ENCODE data around the gene IFNL4.
"Not testable (repeated sequence)": the region's sequence is repeated elsewhere in the genome, so short reads cannot be mapped to it uniquely, and the experiment has no call there.

The IFNL4 gene

DNA sequence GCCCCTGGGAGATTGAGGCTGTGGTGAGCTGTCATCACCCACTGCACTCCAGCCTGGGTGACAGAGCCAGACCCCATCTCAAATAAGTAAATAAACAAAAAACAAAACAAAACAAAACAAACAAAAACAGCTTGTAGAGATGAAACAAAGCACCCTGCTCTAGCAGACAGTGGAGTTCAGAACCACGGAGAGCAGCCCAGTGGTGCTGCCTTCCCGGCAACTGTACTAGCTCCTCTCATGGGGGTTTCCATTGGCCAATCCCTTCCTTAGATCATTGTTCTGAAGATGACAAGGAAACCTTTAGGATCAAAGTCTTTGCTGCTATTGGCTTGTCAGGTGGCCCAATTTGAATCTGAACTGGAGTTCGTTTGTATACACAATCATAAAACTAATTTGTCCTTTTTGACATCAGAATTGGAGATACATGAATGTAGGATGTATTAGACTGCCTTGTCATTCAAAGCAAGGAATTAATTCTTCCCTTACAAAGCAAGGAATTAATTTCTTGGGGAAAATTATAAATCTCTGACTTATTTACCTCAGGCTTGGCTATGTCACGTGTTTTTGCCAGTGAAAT, 24.9 kb downstream of the IFNL4 start:
- DNase-seq (ENCODE audit: low spot score), result peak; percentile 50

DNA sequence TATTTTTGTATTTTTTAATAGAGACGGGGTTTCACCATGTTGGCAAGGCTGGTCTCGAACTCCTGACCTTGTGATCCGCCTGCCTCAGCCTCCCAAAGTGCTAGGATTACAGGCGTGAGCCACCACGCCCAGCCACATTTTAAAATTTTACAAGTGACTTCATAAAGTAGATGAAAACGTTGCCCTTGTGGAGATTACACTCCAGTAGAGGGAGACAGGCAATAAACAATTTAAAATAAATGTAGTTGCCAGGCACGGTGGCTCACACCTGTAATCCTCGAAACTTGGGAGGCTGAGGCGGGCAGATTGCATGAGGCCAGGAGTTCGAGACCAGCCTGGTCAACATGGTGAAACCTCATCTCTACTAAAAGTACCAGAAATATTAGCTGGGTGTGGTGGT, 29.5 kb downstream of the IFNL4 start:
- not testable (repeated sequence) for DNase-seq (ENCODE audit: low spot score)

DNA sequence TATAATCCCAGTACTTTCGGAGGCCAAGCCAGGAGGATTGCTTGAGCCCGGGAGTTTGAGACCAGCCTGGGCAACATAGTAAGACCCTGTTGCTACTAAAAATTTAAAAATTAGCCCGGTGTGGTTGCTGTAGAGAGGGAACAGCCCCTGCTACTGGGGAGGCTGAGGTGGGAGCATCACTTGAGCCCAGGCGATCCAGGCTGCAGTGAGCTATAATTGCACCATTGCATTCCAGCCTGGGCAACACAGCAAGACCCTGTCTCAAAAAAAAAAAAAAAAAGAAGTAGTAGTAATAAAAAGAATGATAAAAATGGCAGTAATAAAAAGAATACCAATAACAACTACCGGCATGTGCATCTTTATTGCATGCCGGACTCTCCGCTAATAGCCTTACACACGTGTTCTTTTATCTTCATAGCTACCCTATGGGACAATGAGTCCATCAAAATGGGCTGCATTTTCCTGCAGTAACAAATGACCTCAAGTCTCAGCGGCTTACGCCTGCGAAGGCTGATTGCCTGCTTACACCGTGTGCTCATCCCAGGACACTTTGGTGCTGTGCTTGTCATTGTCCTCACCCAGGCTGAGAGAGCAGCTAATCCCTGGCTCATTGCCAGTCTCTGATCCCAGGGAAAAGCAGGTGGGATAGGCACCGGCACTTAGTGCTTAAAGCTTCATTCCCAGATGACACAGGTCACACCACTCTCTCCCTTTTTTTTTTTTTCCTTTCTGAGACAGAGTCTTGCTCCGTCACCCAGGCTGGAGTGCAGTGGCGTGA, 30.2 kb downstream of the IFNL4 start:
- DNase-seq (ENCODE audit: low spot score), result no peak

DNA sequence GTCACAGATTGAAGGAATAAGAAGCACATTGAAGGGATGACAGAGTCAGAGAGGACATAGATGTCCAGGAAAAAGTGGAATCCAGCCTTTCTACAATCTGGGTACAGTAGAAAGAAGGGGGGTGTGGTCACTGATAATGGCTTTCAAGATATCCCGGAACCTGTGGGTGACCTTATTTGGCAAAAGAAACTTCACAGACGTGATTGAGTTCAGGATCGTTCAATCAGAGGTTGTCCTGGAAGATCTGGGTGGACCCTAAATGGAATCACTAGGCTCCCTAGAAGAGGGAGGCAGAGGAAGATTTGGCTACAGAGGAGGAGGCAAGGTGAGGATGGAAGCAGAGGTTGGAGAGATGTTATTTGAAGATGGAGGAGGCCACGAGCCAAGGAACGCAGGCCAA, 31.6 kb downstream of the IFNL4 start:
- no peak for DNase-seq (ENCODE audit: low spot score)

DNA sequence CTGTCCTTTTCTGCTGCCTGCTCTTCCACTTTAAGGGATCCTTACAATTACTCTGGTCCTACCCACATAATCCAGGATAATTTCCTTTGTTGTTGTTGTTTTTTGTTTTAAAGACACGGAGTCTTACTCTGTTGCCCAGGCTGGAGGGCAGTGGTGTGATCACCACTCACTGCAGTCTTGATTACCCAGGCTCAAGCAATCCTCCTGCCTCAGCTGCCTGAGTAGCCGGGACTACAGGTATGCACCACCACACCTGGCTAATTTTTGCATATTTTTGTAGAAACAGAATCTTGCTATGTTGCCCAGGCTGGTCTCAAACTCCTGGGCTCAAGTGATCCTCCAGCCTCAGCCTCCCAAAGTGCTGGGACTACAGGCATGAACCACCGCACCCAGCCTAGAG, 33.3 kb downstream of the IFNL4 start:
- DNase-seq (ENCODE audit: low spot score), result not testable (repeated sequence)

DNA sequence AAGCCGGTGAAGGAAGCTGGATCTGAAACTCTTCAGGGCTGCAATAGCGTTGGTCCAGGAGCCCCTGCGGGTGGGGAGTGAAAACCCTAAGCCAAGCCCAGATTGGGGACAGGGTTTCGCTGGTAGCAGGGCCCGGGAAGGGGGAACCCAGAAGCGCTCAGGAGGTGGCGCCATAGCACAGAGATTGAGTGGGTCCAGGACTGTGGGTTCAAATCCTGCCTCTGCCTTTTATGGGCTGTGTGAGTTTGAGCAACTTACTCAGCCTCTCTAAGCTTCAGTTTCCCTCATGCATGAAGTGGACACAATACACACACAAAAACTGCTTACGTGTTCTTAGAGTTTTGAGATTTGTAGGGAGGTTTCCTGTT, 36.3 kb downstream of the IFNL4 start:
- no peak for DNase-seq (ENCODE audit: low spot score)

DNA sequence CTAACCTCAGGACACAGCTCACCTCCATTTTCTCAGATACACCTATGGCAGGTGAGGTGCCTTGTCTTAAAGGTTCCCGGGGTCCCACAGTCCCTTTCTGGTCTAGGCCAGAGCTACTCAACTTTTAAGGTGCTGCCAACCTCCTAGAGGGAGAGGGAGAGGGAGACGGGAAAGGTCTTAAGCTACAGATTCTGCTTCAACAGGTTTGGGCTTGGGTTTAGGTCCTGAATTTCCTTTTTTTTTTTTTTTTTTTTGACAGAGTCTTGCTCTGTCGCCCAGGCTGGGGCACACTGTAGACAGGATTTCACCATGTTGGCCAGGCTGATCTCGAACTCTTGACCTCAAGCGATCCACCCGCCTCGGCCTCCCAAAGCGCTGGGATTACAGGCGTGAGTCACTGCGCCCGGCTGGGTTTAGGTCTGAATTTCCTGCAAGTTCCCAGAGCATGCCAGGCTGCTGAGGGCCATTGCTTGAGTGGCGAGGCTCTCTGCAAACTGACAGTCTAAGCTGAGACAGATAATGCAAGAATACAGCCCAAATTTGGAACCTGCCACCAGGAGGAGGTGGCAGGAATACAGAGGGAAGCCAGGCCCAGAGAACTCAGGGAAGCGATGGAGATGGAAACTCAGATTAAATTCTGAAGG, 36.8 kb downstream of the IFNL4 start:
- no peak for DNase-seq (ENCODE audit: low spot score)

DNA sequence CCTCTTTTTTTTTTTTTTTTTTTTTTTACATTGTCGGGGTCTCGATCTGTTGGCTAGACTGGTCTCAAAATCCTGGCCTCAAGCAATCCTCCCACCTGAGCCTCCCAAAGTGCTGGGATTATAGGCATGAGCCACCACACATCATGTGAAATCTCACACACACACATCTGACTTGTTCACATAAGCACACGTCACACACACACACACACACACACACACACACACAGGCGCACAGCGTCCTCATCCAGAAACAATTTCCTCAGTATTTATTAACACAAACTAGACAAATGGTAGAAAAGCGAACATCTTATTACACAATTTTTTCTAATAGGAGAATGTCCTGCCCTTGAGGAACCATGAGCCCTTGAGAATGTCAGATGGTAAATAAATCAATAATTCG, 39.5 kb downstream of the IFNL4 start:
- DNase-seq (ENCODE audit: low spot score), result no peak

DNA sequence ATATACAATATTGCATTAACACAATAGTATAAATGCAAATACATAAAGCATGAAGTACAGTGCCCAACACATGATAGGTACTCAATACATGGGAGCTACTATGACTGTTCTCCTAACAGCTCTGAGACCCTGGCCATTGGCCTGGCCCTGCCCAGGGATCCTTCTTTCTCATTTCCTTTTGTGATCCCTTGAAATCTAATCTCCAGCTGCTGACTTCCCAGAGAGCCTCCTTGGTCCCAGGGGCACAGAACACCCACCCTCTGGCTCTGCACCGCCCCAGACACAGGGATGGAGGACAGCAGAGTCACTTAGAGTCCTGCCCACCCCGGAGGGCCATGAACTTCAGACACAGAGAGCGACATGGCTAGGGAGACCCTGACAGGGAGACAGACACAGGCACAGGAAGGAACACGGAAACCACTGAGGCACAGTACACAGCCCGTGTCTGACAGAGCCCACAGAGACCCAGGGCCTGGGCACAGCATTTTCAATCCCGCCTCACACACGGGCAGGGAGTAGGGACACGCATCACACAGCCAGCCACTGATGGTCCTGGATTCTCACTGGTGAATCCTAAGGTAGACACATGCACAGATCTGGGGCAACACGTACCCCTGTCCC, 40.4 kb downstream of the IFNL4 start:
- no peak for DNase-seq (ENCODE audit: low spot score)

DNA sequence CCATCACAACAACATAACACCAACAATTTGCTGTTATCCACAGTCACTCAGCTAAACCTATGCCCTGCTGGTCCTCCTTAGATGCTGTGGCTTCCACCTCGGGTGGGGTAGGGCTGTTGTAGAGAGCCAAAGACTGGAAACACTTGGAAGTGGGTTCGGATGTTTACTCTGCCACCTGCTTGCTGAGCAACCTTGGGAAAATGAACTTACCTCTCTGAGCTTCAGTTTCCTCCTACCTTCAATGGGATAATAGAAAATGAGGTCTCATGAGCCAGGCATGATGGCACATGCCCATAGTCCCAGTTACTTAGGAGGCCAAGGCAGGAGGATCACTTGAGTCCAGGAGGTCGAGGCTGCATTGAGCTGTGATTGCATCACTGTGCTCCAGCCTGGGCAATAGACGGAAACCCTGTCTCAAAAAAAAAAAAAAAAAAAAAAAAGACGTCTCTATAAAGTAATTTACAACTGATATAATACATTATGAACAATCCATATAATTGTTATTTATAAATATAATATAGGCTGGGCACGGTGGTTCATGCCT, 41.3 kb downstream of the IFNL4 start:
- DNase-seq (ENCODE audit: low spot score), result no peak

DNA sequence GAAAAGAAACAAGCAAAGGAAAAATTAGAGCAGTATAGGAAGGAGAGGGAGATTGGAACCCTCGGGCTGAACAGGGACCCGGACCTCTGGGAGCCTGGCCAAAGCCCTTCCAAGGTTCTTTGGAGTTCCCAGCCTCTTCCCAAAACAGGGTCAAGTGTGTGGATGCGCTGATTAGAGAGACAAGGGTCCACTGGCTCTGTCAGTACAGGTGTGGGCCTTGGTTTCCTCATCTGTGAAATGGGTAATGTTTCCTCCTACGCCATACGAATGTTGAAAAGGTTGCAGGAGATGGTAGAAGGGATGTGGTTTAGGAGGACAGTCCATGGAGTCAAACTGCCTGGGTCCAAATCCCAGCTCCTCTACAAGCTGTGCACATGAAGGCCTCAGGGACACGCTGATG, 42.5 kb downstream of the IFNL4 start:
- DNase-seq (ENCODE audit: low spot score), result no peak

DNA sequence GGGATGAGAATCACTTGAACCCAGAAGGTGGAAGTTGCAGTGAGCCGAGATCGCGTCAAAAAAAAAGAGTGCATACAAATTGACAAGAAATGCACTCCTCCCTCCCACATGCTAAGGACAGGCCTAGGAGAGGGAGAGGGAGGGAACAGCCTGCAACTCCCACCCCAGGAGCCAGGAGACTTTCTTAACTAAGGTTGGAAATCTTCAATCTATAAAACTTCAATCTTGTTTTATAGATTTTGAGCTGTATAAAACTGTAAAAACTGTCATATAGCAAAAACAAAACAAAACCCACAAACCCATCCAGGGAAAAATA, 43.2 kb downstream of the IFNL4 start:
- DNase-seq (ENCODE audit: low spot score), result no peak

DNA sequence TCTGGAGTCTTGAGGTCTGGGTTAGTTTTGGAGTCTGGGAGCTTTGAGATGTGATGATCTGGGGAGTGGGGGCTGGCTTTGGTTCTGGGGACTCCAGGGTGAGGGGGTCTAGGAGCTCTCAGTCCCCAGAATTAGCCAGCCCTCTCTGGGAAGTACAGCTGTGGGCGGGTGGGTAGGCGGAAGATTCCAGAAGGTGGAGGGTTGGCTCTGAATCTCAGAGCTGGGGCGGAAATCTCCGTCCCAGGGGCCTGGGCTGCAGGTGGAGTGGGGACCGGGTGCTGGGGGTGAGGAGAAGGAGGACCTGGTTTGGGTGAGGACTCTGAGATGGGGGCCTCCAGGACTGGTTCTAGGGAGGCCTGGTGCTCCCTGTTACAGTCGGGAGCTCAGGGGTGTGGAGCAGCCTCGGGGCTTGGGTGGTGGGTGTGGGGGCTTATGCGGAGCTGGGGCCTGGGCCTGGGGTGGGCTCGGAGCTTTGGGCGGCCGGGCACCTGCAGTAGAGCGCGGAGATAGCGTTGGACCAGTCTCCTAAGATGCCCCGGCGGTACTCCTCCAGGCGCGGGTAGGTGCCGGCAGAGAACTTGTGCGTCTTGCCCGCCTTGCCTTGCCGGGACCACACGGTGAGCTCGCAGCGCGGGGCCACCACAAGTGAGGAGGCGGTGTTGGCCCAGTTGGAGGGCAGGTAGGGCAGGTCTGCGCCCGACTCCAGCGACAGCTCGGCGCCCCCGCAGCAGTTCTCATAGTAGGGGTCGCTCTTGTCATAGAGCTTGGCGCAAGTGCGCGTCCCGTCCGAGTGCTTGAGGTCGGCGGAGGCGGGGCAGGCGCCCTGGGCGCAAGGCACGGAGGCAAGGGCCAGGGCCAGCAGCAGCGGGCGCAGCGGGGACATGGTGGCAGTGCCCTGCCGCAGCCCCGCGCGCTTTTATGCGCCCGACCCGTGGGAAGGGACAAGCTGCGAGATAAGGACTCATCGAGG, 45.0 kb downstream of the IFNL4 start, which contains the start of gene SYCN:
TSS of gene SYCN (minus strand) at position 892 of the 970 bp plus-strand sequence. CDS start at position 883, 9 bp downstream.
- no peak for DNase-seq (ENCODE audit: low spot score)

DNA sequence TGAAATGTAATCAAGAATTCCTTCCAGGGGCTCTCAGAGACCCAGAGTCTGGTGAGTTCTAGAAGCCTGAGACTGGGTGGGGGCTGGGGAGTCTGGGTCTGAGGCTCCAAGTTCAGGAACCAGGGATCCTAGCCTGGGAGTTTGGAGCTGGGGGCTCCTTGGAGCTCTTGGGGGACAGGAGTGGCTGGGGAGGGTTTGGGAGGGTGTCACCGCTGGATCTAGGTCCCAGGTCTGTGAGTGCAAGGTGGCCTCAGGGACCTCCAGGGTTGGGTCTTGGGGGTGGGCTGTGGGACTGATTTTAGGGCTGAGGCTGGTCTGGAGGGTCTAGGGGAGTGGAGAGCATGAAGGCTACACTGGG, 45.7 kb downstream of the IFNL4 start:
- DNase-seq (ENCODE audit: low spot score), result no peak

DNA sequence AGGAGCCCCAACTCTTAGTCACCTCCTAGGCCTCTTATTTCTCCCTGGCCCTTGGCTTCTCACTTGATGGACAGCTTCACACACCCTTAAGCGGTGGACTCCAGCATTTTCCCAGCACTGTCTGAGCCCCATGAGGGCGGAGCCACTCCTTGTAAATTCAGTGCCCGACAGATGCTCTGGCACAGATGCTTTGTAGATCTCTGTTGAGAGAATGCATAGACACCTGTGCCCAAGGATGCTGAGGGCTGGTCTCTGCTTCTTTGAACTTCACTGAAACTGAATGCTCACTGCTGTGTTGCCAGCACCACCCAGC, 47.9 kb downstream of the IFNL4 start:
- DNase-seq (ENCODE audit: low spot score), result no peak

DNA sequence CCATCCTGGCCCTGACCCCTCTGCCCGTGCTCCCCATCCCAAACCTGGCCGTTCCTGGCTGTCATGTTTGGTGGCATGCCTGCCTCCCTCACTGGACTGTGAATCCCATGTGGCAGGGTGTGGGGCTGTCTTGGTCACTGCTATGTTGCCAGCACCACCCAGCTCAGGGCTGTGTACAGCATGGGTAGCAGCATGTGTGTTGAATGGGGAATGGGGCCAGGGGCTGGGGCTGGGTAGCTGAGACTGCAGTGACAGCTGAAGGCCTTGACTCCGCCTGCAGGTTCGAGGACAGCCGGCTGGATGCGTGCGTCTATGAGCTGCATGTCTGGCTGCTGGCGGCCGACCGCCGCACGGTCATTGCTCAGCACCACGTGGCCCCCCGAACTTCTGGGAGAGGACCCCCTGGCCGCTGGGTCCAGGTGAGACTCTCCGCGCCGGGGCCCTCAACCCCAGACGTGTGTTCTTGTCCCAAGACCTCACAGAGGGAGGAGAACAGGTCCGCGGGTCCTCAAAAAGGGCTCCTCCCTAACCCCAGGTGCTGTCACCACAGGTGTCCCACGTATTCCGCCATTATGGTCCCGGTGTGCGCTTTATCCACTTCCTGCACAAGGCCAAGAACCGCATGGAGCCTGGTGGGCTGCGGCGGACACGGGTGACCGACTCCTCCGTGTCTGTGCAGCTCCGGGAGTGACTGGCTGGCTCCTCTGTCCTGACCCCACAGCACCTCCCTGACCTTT, 48.4 kb downstream of the IFNL4 start:
- no peak for DNase-seq (ENCODE audit: low spot score)

DNA sequence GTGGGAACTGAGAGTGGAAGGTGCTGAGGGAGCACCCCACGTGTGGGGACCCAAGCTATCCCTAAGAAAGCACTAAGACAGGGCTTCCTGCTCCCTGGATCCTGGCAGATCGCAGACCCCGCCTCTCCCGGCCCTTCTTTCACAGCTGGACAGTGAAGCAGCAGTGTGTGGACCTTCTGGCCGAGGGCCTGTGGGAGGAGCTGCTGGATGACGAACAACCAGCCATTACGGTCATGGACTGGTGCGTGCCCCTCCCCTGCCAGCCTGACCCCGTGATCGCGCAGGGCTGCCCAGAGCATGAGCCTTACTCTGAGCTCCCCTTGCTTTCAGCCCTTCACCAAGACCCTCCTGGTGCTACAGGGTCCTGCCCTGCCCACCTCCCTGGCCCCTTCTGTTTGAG, 49.6 kb downstream of the IFNL4 start:
- DNase-seq (ENCODE audit: low spot score), result no peak

DNA sequence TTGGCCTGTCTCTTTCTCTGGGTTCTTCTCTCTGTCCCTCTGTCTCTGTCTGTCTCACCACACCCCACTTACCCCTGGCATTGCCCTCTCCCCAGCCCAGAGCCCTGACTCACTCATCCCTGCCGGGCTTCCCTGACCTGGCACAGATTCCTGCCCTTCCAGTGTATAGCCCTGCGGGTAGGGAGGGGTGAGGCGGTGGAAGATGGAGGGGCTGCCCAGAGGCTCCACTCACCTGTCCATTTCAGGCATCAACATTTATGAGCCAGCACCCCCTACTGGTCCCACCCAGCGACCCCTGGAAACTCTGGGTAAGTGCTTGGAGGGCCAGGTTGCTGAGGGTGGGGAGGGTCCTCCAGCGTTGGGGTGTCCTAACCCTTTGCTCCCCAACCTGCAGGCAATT, 50.8 kb downstream of the IFNL4 start:
- DNase-seq (ENCODE audit: low spot score), result no peak

DNA sequence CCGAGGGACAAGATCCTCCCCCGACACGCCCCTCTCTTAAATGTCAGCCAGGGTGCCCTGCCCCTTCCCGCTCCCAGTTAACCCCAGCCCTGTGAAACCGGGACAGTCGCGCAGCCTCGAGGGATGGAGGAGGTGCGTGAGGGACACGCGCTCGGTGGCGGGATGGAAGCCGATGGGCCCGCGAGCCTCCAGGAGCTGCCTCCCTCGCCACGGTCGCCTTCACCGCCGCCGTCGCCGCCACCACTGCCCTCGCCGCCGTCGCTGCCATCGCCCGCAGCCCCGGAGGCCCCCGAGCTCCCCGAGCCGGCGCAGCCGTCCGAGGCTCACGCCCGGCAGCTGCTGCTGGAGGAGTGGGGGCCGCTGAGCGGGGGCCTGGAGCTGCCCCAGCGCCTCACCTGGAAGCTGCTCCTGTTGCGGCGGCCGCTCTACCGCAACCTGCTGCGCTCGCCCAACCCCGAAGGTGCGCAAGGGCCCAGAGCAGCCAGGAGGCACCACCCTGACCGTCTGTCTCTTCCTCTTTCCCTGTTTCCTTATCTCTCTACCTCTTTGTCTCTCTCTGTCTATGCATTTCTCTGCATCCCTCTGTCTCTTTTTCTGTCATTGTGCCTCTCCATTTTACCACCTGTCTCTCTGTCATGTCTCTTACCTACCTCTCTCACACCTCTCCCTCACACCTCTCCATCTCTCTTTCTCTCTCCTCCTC, 51.6 kb downstream of the IFNL4 start, which contains the start of gene NCCRP1:
TSS of gene NCCRP1 (plus strand) at position 105 of the 703 bp plus-strand sequence. CDS start at position 124, 19 bp downstream.
- DNase-seq (ENCODE audit: low spot score), result no peak

DNA sequence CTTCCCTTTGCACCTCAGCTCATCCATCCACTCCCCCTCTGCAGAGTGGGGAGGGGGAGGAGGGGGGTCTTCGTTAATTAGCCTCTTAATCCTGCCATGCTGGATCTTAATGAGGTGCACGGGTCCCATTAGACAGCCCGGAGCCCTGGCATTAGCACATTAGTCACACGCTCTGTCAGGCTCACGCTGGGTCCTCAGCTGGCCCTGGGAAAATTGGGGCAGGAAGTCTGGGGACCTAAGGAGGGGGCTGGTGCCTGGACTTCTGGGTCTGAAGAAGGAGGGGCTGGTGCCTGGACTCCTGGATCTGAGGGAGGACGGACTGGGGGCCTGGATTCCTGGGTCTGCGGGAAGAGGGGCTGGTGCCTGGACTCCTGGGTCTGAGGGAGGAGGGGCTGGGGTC, 52.3 kb downstream of the IFNL4 start:
- no peak for DNase-seq (ENCODE audit: low spot score)

Data from SW480 (cell line).